Natural killer cell treated with Interleukin-12 subunit alpha and Interleukin-12 subunit beta and Interleukin-15 and Interleukin-18, amount 100 ng/mL, for 72 hours (primary cell): Measurements from ENCODE around the gene EEIG1. TPM values are rescaled to one million over a fixed set of nuclear protein-coding genes. Genes with fewer than 3 reads are reported as not detected.
A peak's percentile ranks its signal among the peaks of the same experiment; 100 is the strongest.

Source experiments
- ATAC-seq, 2 donors: fragments of 150-1000 bp; cut with Tn5 transposase in 1 of 2; sonication (Bioruptor Pico), chemical (Tn5 transposase) in 1 of 2; 2 replicates each; pipeline ENCODE4 v1.10.0; 2021
- DNase-seq: peaks from one replicate; pipeline ENCODE4 v3.0.0; 2022; ENCODE audit warnings: low spot score
- H3K27ac Mint-ChIP-seq, 2 donors: 1 replicate in 1 of 2; 2 replicates in 1 of 2; pipeline ENCODE4 v1.8.0; 2022; ENCODE audit warnings: mixed read lengths in 2 of 2, mild to moderate bottlenecking in 1 of 2, moderate library complexity in 1 of 2
- H3K27me3 Mint-ChIP-seq, 2 donors: 1 replicate in 1 of 2; 2 replicates in 1 of 2; pipeline ENCODE4 v1.8.0; 2022; ENCODE audit warnings: mixed read lengths in 2 of 2
- H3K36me3 Mint-ChIP-seq: one replicate; pipeline ENCODE4 v1.8.0; 2022; ENCODE audit warnings: mixed read lengths
- H3K4me1 Mint-ChIP-seq, 2 donors: 1 replicate in 1 of 2; 2 replicates in 1 of 2; pipeline ENCODE4 v1.8.0; 2022; ENCODE audit warnings: low read depth in 2 of 2, mixed read lengths in 2 of 2, mild to moderate bottlenecking in 1 of 2
- H3K4me3 Mint-ChIP-seq: one replicate; pipeline ENCODE4 v1.8.0; 2022; ENCODE audit warnings: mixed read lengths
- H3K9me3 Mint-ChIP-seq: 2 replicates; pipeline ENCODE4 v1.8.0; 2022; ENCODE audit warnings: mixed read lengths
- total RNA-seq, 2 donors: library from RNA; stranded (reverse); gene quantifications; one replicate each; pipeline ENCODE4 v1.2.3, GENCODE V29; 2022

Gene EEIG1
- total RNA-seq, 2 donors from 2014 or later, result 8.2 to 16.4 TPM

DNA sequence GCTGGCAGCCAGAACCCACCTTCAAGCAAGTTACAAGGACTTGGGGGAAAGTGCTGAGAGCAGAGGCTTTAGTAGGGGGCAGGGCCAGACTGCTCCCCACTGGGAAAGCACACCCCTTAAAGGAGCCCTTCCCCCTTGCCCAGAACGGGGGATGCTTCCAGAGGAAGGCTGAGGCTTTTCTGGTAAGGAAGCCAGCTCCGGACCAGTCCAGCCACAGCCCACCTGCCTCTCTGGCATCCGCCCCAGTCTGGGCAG, 38.9 kb downstream of the EEIG1 start:
- H3K27me3 Mint-ChIP-seq, result no peaks in the 10 kb centered on the region
- H3K27ac Mint-ChIP-seq, result no peak overlapping the region
- no peak for DNase-seq
- peaks cover 16 to 24% of the 10 kb centered on the region in 2 donors for H3K4me1 Mint-ChIP-seq
- no peak for ATAC-seq
- no peaks in the 10 kb centered on the region for H3K9me3 Mint-ChIP-seq
- no peak overlapping the region for H3K4me3 Mint-ChIP-seq
- no peaks in the 10 kb centered on the region for H3K36me3 Mint-ChIP-seq

DNA sequence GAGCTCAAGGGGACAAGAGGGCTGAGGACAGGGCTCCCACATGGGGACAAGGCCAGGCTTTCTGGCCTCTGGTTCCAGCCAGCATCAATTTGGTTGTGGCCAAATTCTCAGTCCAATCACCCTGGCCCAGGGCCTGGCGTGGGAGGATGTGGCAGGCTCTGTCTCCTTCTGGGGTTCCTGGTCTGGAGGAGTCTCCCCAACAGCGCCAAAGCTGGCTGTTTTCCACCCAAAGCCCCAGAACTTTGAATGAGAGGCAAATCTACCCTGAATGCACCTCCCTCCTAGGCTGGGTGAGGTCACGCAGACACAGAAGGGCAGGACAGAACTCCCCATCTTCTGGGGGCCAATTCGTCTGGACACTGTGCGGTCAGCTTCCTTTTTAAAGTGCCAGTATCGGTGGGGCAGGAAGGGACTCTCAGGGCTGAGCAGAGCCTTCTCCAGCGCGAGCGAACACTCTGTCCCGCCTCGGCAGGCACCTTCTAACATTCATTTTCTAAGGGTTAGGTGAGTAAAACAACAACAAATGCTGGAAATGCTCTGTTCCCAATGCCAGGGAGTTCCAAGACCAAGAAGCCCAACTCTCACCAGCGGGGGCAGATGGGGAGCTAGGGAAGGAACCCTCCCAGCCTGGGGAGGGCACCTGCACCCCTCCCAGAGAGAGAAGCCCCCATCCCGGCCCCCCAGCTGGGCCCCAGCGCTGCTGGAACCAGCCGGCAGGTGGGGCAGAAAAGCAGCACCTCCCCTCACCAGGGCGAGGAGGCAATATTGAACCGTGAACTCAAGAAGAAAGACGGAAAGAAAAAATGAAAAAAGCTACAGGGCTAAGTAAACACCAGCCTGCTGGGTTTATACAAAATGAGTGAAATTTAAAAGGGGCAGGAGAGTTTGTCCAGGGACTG, 39.5 kb downstream of the EEIG1 start:
- Mint-ChIP-seq H3K9me3 (no peaks in the 10 kb centered on the region), H3K27ac (no peak overlapping the region), H3K4me3 (no peak overlapping the region), H3K36me3 (peaks cover under 1% of the 10 kb centered on the region), H3K4me1 (peaks cover 22 to 30% of the 10 kb centered on the region in 2 donors), H3K27me3 (no peaks in the 10 kb centered on the region)
- ATAC-seq, result no peak
- no peak for DNase-seq

DNA sequence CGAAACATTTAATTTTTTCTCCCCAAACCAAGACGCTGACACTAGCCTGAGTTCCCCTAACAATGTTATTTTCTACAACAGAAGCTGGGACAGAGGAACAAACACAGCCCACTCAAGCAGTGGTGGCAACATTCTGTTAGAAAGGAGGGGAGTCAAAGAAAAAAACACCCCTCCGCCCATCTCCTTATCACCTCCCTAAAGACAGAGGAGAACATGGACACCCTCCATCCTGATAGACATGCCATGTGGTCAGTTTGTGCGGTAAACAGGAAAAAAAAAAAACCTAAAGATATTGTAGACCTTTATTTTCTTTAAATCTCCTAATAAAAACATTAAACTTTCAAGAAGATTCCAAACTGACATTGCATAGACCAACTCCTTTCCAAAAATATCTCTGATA, 40.2 kb downstream of the EEIG1 start:
- H3K4me1 Mint-ChIP-seq, result peaks cover 29 to 37% of the 10 kb centered on the region in 2 donors
- DNase-seq (no peak), ATAC-seq (no peak)
- H3K36me3 Mint-ChIP-seq, result peaks cover 6% of the 10 kb centered on the region
- no peaks in the 10 kb centered on the region for H3K27me3 Mint-ChIP-seq
- no peak overlapping the region for H3K27ac Mint-ChIP-seq
- no peak overlapping the region for H3K4me3 Mint-ChIP-seq
- H3K9me3 Mint-ChIP-seq, result no peaks in the 10 kb centered on the region

DNA sequence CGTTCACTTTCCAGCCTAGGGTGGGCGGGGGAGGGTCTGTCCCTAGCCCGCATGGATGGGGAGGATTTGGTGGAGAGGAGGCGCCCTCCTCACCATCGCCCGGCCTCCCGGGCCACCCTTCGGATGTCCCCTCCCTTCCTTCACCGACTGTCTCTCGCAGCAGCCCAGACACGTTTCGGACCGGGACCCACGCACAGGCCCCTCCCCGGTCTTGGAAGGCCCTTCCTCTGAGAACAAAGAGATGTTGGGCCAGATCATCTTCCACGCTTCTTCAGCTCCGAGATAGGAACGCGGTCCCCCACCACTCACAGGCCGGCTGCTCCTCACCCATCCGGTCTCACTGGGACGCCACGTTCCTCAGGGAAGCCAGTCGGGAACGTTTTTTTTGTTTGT, 42.5 kb downstream of the EEIG1 start:
- Mint-ChIP-seq H3K9me3 (no peaks in the 10 kb centered on the region), H3K4me1 (peaks cover 32 to 41% of the 10 kb centered on the region in 2 donors), H3K27ac (peak overlapping the region; percentile 84 to 89), H3K36me3 (peaks cover 6% of the 10 kb centered on the region), H3K27me3 (no peaks in the 10 kb centered on the region), H3K4me3 (peak overlapping the region; percentile 51)
- ATAC-seq (no peak), DNase-seq (no peak)

DNA sequence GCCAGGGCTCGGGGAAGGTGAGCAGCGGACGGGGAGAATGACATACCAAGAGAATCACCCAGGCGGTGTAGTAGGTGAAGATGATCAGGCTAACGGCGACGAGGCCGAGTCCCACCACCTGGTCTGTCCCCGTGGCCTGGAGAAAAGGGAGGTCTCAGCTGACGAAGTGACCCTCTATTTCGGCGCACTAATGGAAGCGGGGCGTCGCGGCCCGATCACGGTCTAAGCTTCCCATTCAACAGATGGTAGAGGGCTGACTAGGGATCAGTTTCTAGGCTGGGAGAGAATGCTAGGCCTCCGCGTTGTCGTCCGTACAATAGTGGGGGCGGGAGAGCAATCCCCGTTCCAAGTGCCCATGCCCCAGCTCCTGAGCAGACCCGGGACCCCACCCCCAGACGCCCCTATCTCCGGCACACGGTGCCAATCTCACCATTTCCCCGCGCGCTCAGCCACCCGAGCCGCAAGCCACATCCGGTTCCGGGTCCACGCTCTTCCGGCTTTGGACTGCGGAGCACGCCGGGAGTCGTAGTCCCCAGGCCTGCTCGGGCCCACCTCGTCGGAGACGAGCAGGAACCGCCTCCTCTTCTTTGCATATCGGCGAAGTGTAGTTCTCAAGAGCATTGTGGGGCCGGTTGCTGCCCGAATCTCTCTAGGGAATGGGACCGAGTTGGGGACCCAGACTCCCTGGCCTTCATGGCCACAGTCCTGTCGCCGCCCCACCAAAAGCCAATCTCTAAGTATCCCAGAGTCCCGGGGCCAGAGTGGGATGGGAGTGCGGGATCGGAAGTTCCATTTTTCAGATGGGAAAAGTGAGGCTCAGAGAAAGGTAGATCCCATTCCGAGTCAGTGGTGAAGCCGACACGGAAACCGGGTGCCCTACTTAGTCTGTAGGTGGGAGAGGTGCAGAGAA, 43.1 kb downstream of the EEIG1 start, which contains the start of gene DPM2:
TSS of gene DPM2 (minus strand) at position 467 of the 910 bp plus-strand sequence. CDS start at position 433, 34 bp downstream.
- Mint-ChIP-seq H3K36me3 (peaks cover 6% of the 10 kb centered on the region), H3K27me3 (no peaks in the 10 kb centered on the region), H3K9me3 (no peaks in the 10 kb centered on the region), H3K4me3 (peak within 1 kb of the TSS; percentile 95), H3K4me1 (peaks cover 34 to 35% of the 10 kb centered on the region in 2 donors), H3K27ac (peak within 1 kb of the TSS; percentile 84 to 89)
- DNase-seq (peak; percentile 90), ATAC-seq (peak; percentile 97)

DNA sequence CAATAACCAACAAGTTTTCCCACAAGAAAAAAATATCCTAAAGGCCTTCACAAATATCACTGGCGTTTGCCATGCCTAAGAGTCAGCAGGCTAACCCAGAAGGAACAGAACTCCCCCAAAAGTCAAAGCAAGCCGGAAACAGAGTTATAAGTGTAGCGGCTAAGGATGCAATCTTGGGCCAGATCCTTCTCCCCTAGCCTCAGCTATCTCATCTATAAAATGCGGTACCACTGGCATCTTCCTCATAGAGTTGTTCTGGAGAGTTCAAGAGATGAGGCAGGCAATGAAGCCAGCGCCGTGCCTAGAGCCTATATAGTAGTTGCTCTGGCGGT, 43.8 kb downstream of the EEIG1 start:
- H3K9me3 Mint-ChIP-seq, result no peaks in the 10 kb centered on the region
- DNase-seq (no peak), ATAC-seq (peak in 1 of 2 donors; percentile 33)
- H3K27me3 Mint-ChIP-seq, result no peaks in the 10 kb centered on the region
- H3K36me3 Mint-ChIP-seq, result peaks cover 6% of the 10 kb centered on the region
- peak overlapping the region; percentile 84 to 89 for H3K27ac Mint-ChIP-seq
- H3K4me1 Mint-ChIP-seq, result peaks cover 34% of the 10 kb centered on the region in 2 donors
- H3K4me3 Mint-ChIP-seq, result peak overlapping the region; percentile 95

DNA sequence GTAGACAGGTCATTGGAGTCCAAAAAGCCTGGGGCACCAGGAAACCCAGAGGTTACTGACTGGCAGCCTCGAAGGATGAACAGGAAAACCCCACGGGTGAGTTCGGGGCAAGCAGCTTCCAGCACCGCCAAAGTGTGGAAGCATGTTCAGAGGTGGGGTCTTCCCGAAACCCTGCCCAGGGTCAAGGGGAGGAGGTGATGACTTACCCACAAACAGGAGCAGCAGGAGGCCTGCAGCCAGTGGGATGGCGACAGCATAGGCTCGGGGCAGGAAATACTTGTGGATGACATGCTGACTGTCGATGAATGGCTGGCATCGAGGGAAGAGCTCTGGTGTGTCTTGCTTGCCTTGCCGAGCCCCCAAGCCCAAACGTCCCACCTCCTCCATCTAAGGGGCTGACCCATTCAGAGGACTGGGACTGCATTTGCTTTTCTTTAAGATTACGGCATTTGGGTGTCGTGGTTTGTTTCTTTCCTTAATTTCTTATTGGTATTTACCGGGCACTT, 44.4 kb downstream of the EEIG1 start:
- no peak for ATAC-seq

DNA sequence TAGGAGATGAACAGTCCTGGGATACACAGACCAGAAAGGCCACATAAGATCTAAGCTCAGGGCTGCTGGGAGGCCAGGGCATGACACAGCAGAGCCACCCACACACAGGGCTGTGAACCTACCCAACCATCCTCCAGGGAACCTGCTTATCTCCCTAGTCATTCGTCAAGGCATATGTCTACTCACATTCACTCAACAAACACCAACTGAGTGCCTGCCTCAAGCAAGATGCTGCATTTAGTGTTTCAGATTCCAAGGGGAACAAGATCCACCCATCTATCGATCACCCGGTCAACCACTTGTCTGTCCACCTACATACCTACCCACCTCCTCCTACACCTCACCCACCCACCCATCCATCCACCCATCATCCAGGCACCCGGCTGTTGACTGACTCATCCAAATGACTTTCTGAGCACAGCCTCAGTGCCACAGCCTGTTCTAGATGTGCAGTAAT, 45.0 kb downstream of the EEIG1 start:
- Mint-ChIP-seq H3K9me3 (no peaks in the 10 kb centered on the region), H3K4me3 (peak overlapping the region; percentile 95), H3K27ac (peak overlapping the region; percentile 30 to 89), H3K27me3 (no peaks in the 10 kb centered on the region), H3K36me3 (peaks cover 6% of the 10 kb centered on the region), H3K4me1 (peaks cover 40 to 43% of the 10 kb centered on the region in 2 donors)
- DNase-seq (no peak), ATAC-seq (no peak)

More for the DNA sequence above, 44.4 kb downstream of the EEIG1 start:
- peak overlapping the region; percentile 84 to 89 for H3K27ac Mint-ChIP-seq
- peaks cover 36 to 37% of the 10 kb centered on the region in 2 donors for H3K4me1 Mint-ChIP-seq
- peaks cover 6% of the 10 kb centered on the region for H3K36me3 Mint-ChIP-seq
- H3K9me3 Mint-ChIP-seq, result no peaks in the 10 kb centered on the region
- H3K4me3 Mint-ChIP-seq, result peak overlapping the region; percentile 95
- no peaks in the 10 kb centered on the region for H3K27me3 Mint-ChIP-seq
- DNase-seq, result no peak

DNA sequence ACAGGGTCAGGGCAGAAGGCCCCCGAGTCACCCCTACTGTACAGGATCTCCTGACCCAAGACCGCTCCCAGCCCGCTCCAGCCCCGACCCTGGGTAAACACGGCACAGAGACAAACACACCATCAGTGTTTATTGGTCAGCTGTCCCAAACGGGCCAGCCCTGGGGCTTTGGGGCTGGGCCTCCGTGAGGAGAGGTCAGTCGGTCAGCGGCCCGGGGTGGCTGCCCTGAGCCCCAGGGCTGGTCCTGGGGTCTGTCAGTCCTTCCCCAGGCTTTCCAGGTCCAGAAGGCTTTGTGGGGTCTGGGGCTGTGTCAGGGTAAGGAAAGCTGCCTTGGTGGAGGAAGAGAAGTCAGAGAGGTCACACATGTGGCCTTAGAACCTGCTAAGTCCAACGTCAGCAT, 45.8 kb downstream of the EEIG1 start:
- ATAC-seq (no peak), DNase-seq (no peak)
- H3K4me1 Mint-ChIP-seq, result peaks cover 43% of the 10 kb centered on the region in 2 donors
- H3K9me3 Mint-ChIP-seq, result no peaks in the 10 kb centered on the region
- no peaks in the 10 kb centered on the region for H3K27me3 Mint-ChIP-seq
- no peak overlapping the region for H3K27ac Mint-ChIP-seq
- H3K36me3 Mint-ChIP-seq, result peaks cover 6% of the 10 kb centered on the region
- H3K4me3 Mint-ChIP-seq, result peak overlapping the region; percentile 95

DNA sequence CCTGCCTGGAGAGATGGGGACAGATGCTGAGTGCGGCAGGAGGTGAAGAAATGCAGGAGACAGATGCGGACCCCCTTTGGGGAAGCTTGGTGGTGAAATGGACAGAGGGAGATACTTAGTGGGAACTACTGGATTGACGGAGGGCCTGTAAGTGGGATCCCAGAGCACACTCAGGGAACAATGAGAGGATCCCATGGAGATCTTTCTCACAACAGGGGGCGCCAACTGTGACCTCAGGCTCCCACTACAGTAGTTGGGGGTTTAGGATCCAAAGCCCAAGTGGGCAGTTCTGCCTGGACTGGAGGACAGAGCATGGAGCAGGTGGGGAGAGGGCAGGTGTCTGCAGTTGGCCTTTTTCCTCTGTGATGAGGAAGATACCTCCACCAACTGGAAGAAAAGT, 46.5 kb downstream of the EEIG1 start:
- no peaks in the 10 kb centered on the region for H3K27me3 Mint-ChIP-seq
- DNase-seq, result no peak
- H3K27ac Mint-ChIP-seq, result no peak overlapping the region
- peaks cover 43 to 45% of the 10 kb centered on the region in 2 donors for H3K4me1 Mint-ChIP-seq
- peak overlapping the region; percentile 58 for H3K4me3 Mint-ChIP-seq
- H3K9me3 Mint-ChIP-seq, result no peaks in the 10 kb centered on the region
- no peak for ATAC-seq
- H3K36me3 Mint-ChIP-seq, result peaks cover 6% of the 10 kb centered on the region

DNA sequence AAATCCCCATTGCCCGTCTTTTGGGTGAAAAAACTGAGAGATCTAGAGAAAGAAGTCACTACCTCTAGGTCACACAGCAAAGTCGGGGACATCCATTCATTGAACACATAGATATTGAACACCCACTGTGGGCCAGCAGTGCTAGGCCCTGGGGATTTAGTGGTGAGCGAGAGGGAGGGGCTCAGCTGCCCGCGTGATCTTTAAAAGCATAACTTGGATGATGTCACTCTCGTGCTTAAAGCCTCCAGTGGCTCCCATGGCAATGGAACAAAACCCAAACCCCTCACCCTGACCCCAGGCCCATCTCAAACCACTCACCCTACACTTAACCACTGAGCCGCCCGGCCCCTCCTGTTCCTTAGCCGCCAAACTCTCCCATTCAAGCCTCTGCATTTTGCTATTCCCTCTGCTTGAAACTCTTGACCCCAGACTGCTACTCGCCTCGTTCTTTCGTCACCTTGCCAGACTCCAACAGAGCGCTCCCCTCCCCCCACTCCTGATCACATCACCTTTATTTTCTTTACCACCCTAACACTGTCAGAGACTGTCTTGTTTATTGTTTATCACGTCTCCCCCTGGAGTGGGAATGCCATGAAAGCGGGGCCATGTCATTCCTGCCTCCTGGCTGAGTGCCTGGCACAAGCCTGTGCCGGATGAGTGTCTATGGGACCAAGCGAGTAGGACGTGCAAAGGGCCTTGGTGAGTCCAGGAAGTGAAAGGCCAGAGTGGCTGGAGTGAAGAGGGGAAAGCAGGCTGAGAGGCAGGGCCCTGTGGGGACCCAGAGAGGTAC, 49.5 kb downstream of the EEIG1 start:
- ATAC-seq, result peak in 1 of 2 donors; percentile 1
- Mint-ChIP-seq H3K36me3 (peaks cover 6% of the 10 kb centered on the region), H3K27ac (peak overlapping the region in 1 of 2 donors; percentile 41), H3K4me1 (peaks cover 28 to 32% of the 10 kb centered on the region in 2 donors), H3K4me3 (peak overlapping the region; percentile 77), H3K9me3 (no peaks in the 10 kb centered on the region), H3K27me3 (peaks cover 1 to 4% of the 10 kb centered on the region in 2 donors)
- no peak for DNase-seq
